Stromal cell of bone marrow (primary cell): Measurements from ENCODE around the gene OGFR.

ENCODE experiments used
- DNase-seq: peaks from one replicate; pipeline ENCODE4 v3.0.0-alpha.2; 2012; ENCODE audit warnings: low read depth

Gene OGFR

DNA sequence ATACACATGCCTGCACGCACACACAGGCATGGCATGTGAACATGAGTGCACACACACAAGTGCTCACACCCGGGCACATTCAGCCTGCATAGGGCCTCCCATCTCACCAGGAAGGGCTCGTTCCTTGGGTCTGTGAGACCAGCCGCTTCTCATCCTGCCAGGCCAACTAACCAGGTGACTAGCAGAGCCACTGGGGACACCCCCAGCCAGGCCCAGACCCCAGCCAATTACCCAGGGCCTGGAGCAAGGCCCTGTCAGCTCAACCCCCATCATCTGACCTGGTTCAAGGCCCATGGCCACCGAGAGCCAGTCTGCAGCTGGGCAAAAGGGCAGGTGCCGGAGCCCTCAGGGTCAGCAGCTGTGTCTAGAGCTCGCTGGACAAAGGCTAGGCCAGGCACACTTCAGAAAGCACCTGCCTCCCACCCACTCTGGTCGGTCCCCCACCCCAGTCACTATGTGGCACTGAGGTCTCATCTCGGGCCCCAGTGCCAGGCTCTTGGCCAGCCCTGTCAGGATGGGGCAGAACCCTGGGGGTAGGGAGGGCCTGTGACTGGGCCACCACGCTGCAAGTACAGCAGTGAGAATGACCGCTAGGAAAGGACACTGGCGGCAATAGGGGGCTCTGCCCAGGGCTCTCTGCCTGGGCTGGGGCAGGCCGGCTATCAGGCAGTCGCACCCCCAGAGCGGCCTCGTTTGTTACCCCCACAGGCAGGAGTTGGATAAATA lies 35.1 kb upstream of the OGFR start:
- DNase-seq, result no peak

DNA sequence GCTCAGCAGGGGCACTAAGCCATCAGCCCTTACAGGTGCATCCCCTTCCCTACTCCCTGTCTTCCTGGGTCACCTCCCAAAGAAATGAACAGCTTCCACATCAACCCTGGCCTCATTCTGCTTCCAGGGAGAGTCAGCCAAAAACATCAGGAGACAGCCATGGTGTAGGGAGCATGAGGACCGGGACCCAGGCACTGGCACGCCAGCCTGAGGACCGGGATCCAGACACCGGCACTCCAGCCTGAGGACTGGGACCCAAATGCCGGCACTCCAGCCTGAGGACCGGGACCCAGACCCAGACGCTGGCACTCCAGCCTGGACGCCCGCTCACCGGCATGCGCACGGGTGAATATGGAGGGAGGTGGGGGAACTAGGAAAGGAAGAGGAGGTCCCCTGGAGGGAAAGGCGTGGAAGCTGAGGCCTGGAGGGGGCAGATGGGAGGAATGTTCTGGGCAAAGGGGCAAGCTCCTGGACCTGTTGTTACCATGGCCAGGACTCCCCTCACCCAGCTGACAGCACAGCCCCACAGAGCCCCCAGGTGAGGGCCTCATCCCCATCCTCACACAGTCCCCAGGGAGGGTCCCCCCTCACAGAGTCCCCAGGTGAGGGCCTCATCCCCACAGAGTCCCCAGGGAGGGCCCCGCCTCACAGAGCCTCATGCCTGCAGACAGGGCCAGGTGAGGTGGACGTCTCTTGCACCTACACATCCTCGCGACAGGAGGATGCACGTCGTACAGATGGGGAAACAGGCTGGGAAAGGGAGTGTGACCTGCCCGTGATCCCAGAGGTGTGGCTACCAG lies 34.3 kb upstream of the OGFR start:
- no peak for DNase-seq

DNA sequence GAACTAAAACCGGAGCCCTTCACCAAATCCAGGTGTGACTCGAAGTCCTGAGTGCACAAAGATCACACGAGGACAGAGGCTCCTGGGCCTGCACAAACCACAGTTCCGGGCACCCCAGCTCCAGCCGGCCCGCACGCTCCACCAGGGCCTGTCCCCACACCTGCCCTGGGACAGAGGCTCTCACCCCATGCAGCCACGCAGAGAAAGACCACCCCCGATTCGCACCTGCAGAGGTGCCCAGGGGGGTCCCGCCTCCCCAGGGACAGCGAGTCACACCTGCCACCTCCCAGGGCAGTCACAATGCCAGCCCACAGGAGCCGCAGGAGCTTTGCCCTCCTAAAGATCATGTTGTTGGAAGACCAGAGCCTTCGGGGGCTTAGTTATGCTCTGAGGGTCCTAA lies 33.7 kb upstream of the OGFR start:
- no peak for DNase-seq

DNA sequence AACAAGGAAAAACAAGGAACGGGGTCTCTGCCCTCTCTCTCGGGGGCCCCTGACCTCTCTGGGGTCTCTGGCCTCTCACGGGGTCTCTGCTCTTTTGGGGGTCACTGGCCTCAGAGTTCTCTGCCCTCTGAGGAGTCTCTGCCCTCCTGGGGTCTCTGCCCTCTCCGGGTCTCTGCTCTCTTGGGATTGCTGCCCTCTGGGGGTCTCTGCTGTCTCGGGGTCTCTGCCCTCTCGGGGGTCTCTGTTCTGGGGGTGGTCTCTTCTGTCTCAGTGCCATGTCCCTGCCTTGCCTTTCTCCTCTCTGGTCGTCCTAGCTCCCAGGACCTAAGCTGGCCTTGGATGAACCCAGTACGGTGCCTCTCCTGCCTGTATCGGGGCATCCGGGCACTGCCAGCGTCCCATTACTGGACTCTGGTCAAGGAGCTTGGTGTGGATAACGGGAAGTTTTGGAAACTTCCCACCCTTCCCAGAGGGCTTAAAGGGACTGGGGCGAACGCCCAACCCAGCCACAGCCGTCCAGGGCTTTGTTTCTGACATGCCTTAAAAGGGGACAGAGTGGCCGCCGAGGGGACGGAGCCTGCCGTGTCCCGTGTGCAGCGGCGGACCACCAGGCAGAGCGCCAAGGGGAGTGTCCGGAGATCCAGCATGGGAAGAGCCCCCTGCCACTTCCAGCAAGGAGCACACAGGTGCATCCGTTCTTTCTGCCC lies 33.1 kb upstream of the OGFR start:
- no peak for DNase-seq

DNA sequence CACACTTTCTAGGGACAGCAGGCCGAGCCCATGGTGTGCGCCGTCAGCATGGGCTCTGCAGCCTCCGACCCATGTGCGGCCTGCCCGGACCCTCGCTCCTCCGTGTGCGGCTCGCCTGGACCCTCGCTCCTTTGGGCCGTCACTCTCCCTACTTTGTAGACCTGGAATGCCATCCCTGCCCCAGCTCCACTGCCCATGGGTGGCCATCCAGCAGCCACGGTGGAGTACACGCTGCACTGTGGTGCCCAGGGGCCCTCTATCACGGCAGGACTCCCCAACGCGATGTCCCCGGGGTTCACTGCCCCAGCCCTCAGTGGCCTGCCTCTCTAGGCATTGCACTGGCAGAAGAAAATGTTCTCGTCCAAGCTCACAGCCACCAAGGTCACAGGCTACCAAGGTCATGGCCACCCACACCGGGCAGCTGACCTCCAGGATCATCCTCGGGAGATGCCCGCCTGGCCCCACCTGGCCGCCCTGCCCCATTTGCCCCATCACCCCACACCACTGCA lies 32.5 kb upstream of the OGFR start:
- no peak for DNase-seq

DNA sequence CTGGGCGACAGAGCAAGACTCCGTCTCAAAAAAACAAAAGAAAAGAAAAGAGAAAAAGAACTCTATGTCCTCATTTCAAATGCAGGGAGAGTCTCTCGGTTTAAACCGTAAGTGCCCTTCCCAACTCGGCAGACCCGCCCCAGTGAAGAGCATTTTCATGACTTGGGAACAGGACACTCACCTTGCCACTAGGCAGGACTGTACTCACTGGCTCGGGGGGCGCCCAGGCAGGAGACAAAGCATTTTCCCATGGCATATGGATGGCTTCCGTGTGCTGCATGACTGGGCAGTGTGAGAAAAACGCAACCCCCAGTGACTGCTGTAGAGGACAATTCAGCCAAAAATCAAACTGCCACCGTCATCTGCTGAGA lies 32.0 kb upstream of the OGFR start:
- DNase-seq, result no peak

DNA sequence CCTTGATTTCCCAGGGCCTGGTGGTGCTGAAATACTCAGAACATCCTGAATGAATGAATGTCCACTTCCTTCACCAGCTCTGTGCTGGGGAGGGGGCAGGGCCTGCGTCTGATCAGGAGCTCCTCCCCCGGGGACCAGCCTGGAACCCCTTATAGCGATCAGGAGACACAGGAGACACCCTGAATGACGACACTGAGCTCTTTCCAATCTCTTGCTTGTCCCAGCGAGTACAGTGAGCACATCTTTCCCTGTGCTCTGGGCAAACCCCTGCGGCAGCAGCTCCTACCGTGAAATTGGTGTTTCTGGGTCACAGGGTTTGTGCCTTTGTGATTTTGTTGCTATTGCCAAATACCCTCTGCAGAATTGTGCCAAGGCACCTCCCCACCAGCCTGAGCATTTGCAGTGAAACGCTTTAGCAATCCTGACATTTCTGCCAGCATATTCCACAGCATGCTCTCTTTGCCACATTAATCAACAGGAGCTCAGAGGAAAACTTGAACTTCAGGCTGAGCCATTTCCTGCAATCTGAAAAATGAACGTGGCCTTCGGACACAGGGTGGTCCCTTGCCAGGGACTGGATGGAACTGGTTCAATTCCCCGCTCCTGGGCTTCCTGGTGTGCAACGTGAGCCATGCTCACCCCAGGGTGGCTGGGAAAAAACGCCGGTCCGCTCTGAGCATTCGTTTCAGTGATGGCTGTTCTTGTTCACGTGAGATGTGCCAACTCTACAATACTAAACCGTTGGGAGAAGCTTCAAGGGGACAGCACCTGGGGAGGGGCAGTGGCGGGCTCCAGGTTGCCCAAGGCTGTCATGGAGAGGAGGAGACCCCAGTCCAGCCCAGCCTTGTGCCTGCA lies 31.4 kb upstream of the OGFR start:
- DNase-seq, result no peak

DNA sequence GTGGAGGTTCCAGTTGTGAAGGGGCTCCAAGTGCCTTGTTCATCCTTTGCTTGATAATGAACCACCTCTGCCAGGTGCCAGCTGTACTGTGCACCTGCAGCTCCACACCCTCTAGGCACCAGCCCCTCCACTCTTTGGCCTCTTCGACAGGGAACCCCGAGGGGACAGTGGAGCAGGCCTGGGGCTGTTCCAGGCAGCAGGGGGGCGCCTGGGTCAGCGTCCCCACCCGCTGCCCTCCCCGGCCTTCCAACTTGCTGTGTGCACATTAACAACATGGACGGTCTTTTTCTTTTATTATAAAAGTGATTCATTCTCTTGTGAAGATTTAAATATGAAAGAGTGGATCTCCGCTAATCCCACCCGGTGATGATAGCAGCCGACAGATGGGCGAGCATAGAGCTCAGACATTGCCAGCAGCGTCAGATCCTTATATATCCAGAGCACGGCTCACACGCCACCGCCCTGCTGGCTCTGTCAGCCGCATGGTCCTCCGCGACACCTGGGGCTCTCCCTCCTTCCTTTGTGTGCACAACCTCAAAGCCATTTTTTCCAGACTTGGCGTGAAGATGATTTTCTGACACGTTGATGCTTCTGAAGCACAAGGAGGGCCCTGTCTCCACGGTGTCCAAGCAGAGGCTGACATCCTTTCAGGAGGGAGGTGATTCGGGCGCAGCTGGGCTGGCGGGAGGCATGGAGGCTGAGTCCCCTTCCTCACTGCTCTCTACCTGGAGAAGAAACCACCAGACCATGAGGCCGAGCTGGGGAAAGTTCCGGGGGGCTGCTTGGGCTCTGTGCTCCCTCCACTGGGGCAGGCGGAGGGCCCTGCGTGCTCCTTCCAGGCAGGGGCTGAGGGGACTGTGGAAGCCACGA lies 30.6 kb upstream of the OGFR start:
- no peak for DNase-seq

DNA sequence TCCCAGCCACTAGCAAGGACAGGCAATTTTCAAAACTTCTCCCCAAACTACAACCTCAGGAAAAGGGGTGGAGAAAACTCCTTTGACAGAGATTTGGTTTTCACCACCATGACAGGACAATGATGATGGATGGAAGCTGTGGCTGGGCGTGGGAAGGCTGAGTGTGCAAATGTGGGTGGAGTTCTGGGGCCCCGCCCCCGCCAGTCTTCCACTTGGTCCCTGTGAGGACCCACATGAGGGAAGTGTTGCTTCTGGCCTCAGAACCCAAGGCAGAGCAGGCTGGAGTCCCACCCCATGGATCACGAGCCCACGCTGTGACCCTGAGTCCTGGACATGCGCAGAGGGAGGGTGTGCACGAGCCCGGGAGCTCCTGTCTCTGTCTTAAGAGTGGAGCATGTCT lies 29.9 kb upstream of the OGFR start:
- no peak for DNase-seq

DNA sequence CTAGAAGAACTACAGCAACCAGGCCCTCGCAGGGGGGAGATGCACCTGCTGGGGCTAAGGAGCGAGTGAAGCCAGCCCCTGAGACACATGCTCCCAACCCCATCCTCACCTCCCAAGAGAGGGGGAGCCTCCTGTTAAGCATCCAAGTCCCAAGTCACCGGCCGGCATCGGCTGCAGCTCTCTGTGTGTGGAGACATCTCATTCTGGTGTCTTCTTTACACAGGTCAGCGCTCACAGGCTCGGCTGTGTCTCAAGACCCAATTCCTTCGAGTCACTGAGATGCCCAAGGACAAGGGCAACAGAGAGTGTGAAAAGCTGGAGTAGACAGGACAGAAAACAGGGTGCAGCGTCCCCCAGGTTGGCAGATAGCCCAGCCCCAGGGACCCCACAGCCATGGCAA lies 29.4 kb upstream of the OGFR start:
- no peak for DNase-seq

DNA sequence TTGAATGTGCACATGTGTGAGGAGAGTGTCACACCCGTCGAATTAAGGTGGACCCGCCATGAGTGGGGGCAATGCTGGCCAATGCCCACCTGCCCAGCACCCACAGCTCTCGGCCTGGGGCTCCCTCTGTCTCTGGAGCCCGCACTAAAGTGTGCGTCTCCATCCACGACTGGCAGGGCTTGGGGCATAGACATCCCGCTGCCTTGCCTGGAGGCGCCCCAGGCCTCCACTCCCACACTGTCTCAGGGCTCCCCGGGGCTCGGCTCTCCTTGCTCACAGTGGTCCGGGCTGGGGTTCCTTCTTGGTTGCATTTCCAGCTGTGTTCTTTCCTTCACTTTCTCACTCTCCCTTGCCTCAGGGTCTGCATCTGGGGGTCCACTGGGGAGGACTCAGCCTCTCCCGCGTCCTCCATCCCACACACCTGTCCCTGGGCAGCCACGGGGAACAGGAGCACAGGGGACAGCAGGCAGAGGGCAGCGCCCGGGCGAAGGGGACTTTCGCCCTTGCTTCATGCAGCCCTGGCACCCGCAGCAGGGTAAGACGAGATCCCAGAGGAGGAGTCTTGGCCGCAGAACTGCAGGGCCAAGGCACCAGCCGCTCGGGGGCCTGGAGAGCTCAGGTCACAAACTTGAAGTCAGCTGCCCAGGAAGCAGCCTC lies 28.5 kb upstream of the OGFR start:
- DNase-seq, result no peak

DNA sequence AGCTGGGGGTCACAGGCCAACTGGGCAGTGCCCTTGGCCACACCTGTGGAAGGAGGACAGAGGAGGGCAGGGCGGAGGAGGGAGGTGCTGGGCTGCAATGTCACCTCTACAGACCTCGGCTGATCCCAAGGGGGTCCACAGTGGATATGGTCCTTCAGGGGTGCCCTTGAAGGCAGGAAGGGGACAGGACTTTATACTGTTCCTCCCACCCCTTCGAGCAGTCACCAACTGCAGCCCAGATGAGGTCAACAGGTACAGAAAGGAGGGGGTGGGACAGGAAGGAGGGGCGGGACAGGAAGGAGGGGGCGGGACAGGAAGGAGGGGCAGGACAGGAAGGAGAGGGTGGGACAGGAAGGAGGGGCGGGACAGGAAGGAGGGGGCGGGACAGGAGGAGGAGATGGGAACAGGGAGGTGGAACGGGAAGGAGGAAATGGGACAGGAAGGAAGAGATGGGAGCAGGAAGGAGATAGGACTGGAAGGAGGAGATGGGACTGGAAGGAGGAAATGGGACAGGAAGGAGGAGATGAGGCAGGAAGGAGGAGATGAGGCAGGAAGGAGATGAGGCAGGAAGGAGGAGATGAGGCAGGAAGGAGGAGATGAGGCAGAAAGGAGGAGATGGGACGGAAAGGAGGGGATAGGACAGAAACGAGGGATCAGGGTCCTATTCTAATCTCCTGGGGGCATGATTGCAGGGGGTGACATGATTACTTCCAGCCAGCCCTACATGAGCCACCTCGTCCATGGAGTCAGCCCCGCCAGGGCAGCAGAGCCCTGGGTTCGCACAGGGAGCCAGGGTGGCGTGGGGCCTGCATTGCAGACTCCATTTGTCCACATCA lies 27.7 kb upstream of the OGFR start:
- no peak for DNase-seq

DNA sequence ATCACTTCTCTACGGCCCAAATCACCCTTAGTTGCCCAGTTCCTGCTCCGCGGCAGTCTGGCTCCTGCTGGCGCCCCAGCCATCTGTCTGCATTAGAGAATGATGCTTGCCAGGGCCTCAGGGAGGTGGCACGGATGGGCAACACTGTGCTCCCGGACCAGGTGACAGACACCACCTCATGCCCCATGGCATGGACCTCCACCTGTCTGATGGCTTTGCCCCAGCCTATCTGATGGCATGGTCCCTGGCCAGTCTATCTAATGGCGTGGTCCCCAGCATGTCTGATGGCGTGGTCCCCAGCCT lies 27.2 kb upstream of the OGFR start:
- DNase-seq, result no peak

DNA sequence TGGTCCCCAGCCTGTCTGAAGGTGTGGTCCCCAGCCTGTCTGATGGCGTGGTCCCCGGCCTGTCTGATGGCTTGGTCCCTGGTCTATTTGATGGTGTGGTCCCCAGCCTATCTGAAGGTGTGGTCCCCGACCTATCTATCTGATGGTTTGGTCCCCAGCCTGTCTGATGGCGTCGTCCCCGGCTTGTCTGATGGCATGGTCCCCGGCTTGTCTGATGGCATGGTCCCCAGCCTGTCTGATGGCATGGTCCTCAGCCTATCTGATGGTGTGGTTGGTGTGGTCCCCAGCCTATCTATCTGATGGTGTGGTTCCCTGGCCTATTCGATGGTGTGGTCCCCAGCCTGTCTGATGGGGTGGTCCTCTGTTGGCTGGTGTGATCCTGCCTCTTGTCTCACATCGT lies 26.6 kb upstream of the OGFR start:
- DNase-seq, result no peak

DNA sequence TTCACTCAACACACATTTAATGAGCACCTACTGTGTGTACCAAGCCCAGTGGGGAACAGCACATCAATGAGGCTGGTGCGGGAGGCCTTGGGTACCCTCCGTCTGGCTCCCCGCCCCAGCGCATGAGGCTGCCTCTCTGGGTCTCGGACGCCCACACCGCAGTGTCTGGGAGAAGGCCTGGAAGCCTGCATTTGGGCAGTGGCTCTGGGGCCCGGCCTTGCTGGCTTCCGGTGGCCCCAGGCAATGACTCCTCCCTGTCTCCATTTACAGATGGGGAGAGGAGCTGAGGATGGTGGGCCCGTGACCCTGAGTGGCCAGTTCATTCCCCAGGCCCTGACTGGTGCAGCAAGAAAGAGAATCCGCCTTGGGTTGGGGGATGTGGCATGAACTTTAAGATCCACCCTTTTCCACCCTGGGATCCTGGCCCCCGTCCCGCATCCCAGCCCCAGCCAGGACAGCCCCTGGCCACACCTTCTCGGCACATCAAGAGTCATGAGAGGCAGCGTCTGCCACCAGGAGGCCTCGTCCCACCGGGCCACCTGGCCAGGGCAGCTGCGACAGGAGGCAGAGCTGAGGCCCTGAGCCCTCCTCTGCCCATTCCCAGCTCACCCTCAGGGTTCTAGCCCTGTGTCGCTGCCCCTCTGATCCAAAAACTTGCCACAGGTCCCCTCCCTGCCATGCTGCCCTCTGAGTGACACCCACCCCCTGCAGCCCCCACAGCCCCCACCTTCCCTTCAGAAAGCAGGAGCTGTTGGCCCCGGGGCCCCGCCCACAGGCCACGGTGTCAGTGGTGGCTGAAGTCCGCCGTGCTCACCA lies 25.8 kb upstream of the OGFR start:
- DNase-seq, result no peak

DNA sequence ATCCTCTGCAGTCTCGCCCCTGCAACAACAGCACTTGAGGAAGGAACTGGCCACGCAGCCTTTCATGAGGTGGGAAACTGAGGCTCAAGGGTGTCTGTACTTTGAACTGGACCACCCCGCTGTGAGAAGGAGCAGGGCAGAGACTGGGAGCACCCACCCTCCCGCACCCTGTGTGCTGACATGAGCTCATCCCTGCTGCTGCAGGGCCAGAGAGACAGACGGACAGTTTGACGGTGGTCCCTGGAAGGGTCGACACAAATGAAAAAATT lies 25.3 kb upstream of the OGFR start:
- DNase-seq, result no peak

DNA sequence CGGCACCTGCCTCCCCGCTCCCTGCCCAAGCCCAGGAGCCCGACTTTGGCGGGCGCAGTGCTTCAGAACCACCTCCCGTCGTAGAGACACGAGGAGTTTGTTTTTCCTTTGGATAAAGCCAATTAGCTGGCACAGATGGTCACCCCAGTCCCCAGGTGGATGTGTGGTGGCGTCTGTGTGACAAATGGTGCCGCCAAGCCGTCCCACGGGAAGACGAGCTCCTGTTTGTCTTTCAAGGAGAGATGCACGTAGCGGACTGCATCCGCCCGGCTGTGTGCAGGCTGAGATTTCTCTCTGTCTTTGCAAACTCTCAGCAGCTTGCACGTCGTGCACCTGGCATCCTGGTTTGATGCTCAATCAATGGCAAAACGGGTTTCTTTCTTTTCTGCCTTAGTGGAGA lies 24.4 kb upstream of the OGFR start:
- no peak for DNase-seq

DNA sequence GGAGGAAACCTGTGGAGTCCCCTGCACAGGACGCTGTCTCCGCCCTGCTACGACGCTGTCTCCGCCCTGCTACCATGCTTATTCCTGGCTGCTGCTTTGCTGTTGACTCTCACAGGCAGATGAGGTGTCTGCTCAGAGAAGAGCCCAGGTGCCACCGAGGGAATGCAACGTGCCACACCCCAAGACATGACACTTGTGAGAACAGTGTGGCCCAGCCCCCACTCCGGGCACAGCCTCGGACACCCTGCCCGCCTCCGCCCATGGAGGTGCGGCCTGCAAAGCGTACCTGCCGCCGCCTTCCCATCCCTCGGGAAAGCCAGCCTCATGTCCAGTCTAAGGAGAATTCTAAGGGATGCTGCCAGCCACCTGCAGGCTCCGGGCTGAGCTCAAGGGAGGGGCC lies 23.9 kb upstream of the OGFR start:
- no peak for DNase-seq
